D721Med (cell line): ENCODE results near the gene HLA-B.

ENCODE experiments used
- DNase-seq: peaks from one replicate; pipeline ENCODE4 v3.0.0; 2011; ENCODE audit warnings: low spot score; ENCODE audit not compliant: insufficient read length
- FAIRE-seq: peaks from 2 replicates; lab custom pipeline; 2011; peaks lifted over from hg19 to GRCh38; lab: Jason Lieb, UNC
- TF ChIP-seq, protein P1 (sequence below): IDR thresholded peaks from 2 replicates; pipeline ENCODE4 v1.5.1; 2012; ENCODE audit warnings: mild to moderate bottlenecking, control low read depth; ENCODE audit not compliant: insufficient read depth; ENCODE audit errors: missing control alignments

The HLA-B gene

DNA sequence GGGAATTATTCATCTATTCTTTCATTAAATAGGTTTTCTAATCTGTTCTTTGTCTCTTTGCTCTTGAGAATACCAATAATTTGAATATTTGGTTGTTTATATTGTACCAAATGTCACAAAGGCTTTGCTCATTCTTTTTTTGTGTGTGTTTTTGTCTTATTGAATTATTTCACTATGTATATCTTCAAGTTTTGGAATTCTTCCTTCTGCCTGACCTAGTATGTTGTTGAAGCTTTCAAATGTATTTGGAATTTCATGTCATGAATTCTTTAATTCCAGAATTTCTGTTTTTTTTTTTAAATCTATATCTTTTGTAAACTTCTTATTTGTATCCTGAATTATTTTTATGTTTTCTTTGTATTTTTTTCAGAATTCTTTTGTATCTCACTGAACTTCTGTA is 16.8 kb downstream of the HLA-B start:
- FAIRE-seq: no peak
- TF ChIP-seq, protein P1, sequence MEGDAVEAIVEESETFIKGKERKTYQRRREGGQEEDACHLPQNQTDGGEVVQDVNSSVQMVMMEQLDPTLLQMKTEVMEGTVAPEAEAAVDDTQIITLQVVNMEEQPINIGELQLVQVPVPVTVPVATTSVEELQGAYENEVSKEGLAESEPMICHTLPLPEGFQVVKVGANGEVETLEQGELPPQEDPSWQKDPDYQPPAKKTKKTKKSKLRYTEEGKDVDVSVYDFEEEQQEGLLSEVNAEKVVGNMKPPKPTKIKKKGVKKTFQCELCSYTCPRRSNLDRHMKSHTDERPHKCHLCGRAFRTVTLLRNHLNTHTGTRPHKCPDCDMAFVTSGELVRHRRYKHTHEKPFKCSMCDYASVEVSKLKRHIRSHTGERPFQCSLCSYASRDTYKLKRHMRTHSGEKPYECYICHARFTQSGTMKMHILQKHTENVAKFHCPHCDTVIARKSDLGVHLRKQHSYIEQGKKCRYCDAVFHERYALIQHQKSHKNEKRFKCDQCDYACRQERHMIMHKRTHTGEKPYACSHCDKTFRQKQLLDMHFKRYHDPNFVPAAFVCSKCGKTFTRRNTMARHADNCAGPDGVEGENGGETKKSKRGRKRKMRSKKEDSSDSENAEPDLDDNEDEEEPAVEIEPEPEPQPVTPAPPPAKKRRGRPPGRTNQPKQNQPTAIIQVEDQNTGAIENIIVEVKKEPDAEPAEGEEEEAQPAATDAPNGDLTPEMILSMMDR: no peak

DNA sequence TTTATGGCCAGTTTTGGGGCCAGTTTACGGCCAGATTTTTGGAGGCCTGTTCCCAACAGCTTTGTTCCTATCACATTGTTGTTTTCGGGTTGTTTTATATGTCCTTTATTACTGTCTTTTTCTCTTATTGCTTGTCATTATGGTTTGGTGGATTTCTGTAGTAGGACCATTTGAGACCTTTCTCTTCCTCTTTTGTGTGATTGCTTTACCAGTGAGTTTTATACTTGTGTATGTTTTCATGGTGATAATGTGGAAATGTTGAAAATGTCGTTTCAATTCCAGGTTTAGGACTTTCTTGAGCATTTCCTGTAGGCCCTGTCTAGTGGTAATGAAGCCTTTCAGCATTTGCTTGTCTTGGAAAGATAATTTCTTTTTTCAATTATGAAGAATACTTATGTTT is 17.8 kb downstream of the HLA-B start:
- TF ChIP-seq, protein P1: no peak
- DNase-seq: no peak
- FAIRE-seq: no peak

More for the DNA sequence above, 16.8 kb downstream of the HLA-B start:
- DNase-seq: no peak

DNA sequence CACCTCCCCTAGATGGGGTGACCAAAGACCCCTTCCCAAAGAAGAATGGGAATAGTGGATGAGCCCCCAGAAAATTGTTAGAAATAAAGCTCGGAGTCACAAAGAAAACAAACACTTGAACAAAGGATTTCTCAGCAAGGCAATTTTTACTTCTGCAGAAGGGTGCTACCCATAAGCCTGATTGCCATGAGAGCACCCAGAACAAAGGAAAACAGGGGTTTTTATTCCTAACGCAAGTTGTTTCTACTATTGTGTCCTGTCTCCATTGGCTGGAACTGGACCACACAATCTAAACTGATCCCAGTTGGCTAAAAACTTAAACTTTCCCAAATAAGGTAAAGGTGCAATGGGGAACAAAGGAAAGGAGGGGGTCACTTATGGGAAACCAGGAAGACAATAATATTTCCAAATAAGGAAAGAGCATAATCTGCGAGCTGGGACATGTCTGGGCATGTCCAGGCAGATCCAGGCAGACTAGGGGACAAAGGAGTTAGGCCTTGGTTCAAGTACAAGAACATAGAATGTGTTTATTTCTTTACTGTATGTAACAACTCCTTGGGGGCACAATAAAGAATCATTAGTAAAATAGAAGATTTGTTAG is 20.0 kb downstream of the HLA-B start:
- DNase-seq: no peak
- TF ChIP-seq, protein P1: no peak
- no peak for FAIRE-seq

DNA sequence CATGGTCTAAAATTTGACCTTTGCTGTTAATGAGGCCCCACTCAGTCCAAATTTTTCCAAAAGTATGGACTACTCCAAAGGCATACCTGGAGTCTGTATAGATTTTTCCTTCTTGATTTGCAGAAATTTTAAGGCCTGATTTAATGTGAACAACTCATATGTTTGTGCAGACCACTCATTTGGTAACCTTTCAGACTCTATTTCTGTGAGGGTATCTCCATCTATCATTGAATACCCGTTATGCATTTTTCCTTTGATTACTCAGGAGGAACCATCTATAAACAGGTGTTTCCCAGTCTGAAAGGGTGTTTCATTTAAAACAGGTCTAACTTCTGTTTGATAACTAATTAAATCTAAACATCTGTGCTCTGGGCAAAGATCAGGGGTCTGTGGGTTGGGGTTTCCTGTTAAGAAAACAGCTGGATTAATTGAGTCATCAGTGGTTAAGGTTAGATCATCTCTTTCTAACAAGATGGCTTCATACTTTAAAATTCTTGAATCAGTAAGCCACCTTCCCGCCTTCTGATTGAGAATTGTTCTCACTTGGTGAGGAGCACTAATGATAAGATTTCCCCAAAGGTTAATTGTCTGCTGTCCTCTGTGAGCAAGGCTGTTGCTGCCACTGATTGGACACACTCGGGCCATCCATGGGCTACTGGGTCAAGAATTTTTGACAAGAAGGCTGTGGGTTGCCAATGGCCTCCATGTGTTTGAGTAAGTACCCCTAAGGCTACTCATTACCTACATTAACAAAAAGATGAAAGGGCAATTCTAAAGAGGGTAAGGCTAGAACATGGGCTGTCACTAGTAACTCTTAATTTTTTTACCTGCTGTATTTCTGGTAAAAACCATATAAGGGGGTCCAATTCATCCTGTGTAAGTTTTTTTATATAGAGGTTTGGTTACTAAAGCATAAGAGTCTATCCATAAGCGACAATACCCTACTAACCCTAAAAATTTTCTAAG is 24.1 kb downstream of the HLA-B start:
- DNase-seq: no peak
- TF ChIP-seq, protein P1: no peak
- no peak for FAIRE-seq

DNA sequence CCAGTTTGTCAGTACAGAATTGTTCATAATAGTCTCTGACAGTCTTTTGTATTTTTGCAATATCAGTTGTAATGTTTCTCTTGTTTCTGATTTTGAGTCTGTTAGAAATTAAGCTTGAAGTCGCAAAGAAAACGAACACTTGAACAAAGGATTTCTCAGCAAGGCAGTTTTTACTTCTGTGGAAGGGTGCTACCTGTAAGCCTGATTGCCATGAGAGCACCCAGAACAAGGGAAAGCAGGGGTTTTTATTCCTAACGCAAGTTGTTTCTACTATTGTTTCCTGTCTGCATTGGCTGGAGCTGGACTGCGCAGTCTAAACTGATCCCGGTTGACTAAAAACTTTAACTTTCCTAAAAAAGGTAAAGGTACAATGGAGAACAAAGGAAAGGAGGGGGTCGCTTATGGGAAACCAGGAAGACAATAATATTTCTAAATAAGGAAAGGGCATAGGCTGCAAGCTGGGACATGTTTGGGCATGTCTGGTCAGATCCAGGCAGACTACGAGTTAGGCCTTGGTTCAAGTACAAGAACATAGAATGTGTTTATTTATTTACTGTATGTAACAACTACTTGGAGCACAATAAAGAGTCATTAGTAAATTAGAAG is 28.5 kb downstream of the HLA-B start:
- DNase-seq (no peak), FAIRE-seq (no peak)
- TF ChIP-seq, protein P1: no peak

DNA sequence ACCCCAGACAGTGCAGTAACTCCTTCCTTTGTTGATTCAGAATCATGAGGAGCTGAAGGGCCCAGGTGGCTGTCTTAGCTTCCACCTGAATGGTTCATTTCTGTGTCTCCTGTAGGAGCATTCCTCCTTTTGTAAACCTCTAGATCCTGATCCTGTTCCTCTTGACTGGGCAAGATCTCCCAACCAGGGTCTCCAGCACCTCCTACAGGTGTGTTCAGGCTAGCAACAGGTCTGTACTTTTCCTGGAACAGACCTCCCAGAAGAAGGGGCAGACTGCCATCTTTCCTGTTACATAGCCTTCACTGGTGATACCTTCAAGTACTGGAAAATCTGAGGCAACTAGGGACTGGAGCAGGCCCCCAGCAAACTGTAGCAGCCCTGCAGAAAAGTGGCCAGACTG is 35.2 kb downstream of the HLA-B start:
- no peak for DNase-seq
- FAIRE-seq: no peak
- TF ChIP-seq, protein P1: no peak
